Measurements from ENCODE around the gene ARL2.

- TF ChIP-seq, protein P1, sequence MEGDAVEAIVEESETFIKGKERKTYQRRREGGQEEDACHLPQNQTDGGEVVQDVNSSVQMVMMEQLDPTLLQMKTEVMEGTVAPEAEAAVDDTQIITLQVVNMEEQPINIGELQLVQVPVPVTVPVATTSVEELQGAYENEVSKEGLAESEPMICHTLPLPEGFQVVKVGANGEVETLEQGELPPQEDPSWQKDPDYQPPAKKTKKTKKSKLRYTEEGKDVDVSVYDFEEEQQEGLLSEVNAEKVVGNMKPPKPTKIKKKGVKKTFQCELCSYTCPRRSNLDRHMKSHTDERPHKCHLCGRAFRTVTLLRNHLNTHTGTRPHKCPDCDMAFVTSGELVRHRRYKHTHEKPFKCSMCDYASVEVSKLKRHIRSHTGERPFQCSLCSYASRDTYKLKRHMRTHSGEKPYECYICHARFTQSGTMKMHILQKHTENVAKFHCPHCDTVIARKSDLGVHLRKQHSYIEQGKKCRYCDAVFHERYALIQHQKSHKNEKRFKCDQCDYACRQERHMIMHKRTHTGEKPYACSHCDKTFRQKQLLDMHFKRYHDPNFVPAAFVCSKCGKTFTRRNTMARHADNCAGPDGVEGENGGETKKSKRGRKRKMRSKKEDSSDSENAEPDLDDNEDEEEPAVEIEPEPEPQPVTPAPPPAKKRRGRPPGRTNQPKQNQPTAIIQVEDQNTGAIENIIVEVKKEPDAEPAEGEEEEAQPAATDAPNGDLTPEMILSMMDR (IDR thresholded peaks at IDR 0.05; ENCODE audit: extremely low read depth in 1 of 2, insufficient read depth in 1 of 2, low read depth in 1 of 2, low read length in 2 of 2): no peak
- TF ChIP-seq POLR2AphosphoS5 (IDR thresholded peaks at IDR 0.05; ENCODE audit: insufficient read depth, low read depth, low read length): no peak
- no peak for TF ChIP-seq POLR2A (IDR thresholded peaks at IDR 0.05; ENCODE audit: low read depth, low read length)
- TF ChIP-seq JUN (IDR thresholded peaks at IDR 0.05; ENCODE audit: borderline replicate concordance, insufficient read depth, insufficient read length, low read depth): no peak
Observed at GRCh38 chr11:65066805-65067291, 52.9 kb downstream of the ARL2 start.
